HG02884 (cell line): ENCODE measurements around the gene DIDO1.
"Not testable (repeated sequence)": the region's sequence is repeated elsewhere in the genome, so short reads cannot be mapped to it uniquely, and the experiment has no call there.

Experiments
- ATAC-seq: cut with Tn5 transposase; IDR thresholded peaks from one replicate; pipeline ENCODE4 v1.9.1; 2021; ENCODE audit warnings: mild to moderate bottlenecking, moderate library complexity; ENCODE audit not compliant: unreplicated experiment

DIDO1 gene

GRCh38 chr20:62933966-62934365 is 7.7 kb upstream of the DIDO1 start:
- no peak for ATAC-seq

GRCh38 chr20:62931464-62931863 is 5.2 kb upstream of the DIDO1 start:
- ATAC-seq, result no peak

DNA sequence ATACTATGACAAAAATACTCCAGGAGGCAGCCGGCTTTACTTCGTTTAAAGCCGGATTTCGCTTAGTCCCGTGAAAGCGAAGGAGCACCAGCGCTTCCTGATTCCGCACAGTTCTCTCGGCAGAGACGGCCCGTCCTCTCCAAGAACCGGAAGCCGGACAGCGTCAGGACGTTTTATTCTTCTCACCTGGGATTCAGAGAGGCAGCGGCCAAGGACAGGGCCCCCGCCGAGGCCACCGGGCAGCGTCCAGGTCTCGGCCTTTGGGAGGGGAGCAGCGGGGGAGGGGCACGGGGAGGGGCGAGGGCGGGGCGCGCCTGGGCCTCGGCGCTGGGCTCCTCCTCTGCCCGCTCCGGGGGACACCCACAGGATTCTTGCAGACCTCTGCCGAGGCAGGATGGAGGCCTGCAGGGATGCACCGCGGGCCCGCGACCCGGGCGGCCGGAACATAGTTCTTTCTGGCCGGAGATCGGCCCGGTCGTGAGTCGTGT is 2.8 kb upstream of the DIDO1 start:
- no peak for ATAC-seq

GRCh38 chr20:62928246-62928939 is 2.1 kb upstream of the DIDO1 start:
- ATAC-seq, result no peak

GRCh38 chr20:62927128-62927705 is 912 bp upstream of the DIDO1 start:
- no peak for ATAC-seq

- ATAC-seq, result peak; percentile 10
Measured at GRCh38 chr20:62925420-62926228, 681 bp downstream of the DIDO1 start.

- no peak for ATAC-seq
Measured at GRCh38 chr20:62925076-62925419, 1.3 kb downstream of the DIDO1 start.

- ATAC-seq, result no peak
Measured at GRCh38 chr20:62924442-62925075, 1.7 kb downstream of the DIDO1 start.

DNA sequence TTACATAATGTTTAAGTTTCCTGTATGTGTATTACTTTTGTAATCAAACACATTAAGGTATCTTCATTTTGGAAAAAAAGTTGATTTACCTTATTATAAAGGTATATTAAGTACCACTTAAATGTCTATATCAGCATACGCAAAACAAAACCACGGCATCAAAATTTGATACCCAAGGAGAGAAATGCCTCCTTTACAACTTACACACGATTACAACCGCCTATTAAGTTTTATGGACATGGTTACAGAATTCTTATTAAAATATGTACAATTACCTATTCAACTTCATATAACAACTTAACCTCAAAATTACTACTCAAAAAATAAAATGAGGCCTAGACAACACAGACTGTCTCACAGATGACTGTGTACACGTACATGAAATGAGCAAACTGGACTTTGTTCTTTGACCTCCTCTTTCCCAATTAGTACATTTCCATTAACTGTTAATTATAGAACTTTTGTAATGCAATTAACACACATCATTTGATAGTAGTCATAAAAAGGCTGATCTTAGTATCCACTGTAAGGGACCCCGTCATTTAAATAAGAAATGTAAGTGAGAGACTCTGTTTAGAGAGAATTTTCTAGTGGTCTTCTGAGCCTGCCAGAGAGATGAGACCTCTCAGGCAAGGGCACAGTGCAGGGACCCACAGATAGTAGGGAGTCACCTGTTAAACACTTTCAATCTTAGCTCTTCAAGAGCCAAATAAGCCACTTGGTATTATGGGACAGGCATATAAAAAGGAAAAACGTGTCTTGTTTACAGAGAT is 2.5 kb downstream of the DIDO1 start:
- ATAC-seq, result no peak

DNA sequence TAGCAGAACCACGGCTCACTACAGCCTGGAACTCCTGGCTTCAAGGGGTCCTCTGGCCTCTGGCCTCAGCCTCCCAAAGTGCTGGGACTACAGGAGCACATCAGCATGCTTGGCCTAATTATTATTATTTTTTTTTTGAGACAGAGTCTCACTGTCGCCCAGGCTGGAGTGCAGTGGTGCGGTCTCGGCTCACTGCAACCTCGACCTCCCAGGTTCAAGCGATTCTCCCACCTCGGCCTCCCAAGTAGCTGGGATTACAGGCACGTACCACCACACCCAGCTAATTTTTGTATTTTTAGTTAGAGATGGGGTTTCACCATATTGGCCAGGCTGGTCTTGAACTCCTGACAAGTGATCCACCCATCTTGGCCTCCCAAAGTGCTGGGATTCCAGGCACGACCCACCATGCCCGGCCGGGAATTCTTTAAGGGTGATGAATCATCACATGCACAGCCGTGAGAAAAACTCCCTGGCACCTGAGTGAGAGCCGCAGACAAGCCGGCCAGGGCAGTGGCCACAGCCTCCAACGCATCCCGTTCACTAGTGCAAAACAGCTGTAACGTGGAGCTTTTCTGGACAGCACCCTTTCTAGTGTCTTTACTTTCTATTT is 3.1 kb downstream of the DIDO1 start:
- ATAC-seq, result not testable (repeated sequence)

DNA sequence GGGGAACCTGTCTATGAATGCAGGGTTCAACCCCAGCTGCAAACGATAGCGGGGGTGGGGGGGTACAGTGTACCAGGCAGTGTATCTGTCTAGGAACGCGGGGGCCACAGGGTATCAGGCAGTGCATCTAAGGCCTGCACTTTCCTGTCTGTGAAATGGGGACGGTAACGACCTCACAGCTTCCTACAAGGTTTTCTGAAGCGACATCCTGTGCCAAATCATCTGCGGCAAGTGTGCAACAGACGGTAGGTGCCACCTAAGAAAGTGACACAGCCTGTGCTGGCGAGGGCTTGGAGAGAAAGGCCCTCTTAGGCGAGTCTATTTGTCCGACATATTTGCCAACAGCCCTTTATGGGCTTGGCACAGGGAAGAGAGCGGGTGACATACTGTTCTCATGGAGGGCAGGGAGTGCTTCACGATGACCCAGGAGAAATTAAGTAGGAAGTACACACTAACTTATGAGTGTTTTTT is 3.8 kb downstream of the DIDO1 start:
- ATAC-seq, result no peak

DNA sequence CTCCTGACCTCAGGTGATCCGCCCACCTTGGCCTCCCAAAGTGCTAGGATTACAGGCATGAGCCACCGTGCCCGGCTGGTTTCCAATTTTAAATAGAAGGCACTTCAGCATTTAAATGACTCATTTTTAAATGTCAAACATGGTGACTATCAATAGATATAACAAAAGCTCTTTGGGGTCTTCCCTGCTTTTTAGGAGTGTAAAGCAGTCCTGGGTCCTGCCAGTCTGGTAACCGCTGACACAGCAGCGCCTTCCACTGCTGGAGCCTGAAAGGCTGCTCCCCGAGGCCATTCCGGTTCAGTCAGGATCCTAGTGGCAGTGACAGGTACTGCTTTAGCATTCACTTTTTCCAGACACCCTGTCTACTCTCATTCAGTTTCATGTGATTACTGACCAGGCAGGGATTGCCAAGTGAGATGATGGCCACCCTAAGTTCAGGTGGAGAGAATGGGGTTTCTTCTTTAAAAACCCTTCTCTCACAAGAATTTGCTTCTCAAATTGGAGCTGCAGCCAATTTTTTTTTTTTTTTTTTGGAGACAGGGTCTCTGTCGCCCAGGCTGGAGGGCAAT is 5.1 kb downstream of the DIDO1 start:
- ATAC-seq, result no peak

GRCh38 chr20:62920039-62920645 is 6.2 kb downstream of the DIDO1 start:
- no peak for ATAC-seq

DNA sequence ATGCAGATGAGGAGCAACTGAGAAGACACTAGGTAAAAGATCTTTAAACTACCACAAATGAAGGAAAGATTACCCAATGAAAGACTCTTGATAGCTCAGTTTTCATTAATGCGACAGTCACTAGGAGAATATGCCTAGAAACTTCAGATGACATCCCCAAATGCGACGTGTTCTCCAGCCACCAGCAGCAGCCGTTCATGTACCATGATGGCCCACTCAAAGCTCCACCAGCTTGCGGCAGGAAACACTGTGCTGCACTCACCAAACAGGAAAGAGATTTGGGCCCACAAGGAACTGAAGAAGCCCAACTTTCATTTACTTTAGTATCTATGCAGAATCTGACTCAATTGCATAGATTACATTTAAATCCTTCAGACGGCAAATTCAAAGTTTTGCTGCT is 7.5 kb downstream of the DIDO1 start:
- ATAC-seq, result no peak

DNA sequence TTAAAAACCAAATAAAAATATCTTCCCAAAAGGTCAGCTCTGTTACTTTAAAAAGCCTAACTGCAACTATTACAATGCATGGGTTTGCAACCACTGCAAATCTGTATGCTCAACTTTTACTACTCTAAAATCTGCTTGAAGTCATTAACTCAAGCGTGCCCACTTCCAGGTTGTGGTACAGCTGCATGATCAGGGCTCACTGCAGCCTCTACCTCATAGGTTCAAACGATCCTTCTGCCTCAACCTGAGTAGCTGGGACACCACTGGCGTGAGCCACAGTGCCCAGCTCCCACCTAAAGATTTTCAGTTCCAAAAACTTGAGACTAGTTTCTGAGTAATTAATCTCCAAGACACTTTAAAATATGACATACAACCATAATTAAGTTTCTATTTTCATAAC is 8.2 kb downstream of the DIDO1 start:
- ATAC-seq, result no peak

GRCh38 chr20:62917720-62918119 is 8.6 kb downstream of the DIDO1 start:
- ATAC-seq, result no peak

- no peak for ATAC-seq
Measured at GRCh38 chr20:62916703-62917476, 9.4 kb downstream of the DIDO1 start.

DNA sequence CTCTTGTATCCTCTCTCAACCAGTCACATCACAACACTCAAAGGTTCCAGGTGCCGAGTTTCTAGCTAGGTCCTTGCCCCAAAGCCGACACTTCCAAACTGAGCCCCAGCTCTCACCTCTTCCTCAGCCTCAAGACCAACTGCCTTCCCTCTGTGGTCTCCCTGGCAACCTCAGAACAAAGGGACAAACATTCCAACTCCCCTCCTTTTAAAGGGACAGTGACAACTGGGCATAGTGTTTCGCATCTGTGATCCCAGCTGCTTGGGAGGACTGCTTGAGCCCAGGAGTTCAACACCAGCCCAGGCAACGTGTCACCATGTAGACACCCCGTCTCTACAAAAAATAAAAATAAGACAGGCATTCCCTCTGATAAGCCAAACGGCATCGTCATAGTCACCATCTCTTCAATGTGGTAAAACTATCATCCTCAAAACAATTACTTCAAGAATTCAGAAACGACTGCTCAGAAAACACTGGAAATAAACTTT is 11.3 kb downstream of the DIDO1 start:
- no peak for ATAC-seq

DNA sequence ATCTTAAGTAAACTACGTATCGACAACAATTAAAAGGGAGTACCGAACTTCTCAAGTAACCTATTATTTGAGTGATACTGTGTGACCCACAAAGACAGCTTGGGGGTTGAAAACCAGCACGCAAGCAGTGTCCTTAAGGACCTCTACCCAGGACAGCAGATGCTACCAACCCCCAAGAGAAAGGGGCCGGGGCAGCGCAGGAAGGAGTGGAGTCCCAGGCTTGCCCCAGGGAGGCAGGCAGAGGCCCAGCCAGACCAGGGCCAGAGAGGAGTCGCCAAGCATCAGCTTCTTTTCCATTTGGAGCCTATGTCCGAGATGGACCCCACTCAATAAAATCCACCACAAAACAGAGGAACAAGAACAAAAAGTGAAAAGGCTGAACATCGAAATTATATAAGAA is 11.9 kb downstream of the DIDO1 start:
- no peak for ATAC-seq
